Measurements from ENCODE around the gene TMEM44.

The TMEM44 gene

GRCh38 chr3:194642769-194643168, 9.6 kb upstream of the TMEM44 start:
- H3K36me3 ChIP-seq (ENCODE audit: control insufficient read depth in 2 of 2, insufficient read depth in 1 of 2, low read length in 2 of 2) = peaks cover 0 to 65% of the 10 kb centered on the region in 2 experiments; a peak in 2 of 3 replicates
- ChIA-PET CTCF (interaction anchor here (0.6 to 1.0 kb wide), 5 partner anchors 9 to 464 kb away, joined by 3 read pairs; no protein-coding TSS in a partner anchor), POLR2A (no interaction called here)
- no peaks in the 10 kb centered on the region for H3K9me3 ChIP-seq (ENCODE audit: control insufficient read depth, insufficient read depth, low read depth, low read length)
- no peaks in the 10 kb centered on the region for H3K4me1 ChIP-seq (ENCODE audit: control insufficient read depth, insufficient read depth, low read length)
- H3K27ac ChIP-seq (ENCODE audit: extremely low read depth, low read depth, low read length) = no peak overlapping the region
- TF ChIP-seq ZNF37A (tag by site-specific recombination; IDR thresholded peaks at IDR 0.05) (no peak), SCRT2 (tag by site-specific recombination; IDR thresholded peaks at IDR 0.05) (no peak), ZNF513 (tag by site-specific recombination; IDR thresholded peaks at IDR 0.05) (no peak)
- H3K4me3 ChIP-seq (ENCODE audit: low read depth, low read length) = no peak overlapping the region

GRCh38 chr3:194640829-194641228, 7.6 kb upstream of the TMEM44 start:
- ChIA-PET CTCF (no interaction called here), POLR2A (no interaction called here)
- Histone ChIP-seq H3K27ac (ENCODE audit: extremely low read depth, low read depth, low read length) (no peak overlapping the region), H3K4me3 (ENCODE audit: low read depth, low read length) (no peak overlapping the region), H3K4me1 (ENCODE audit: control insufficient read depth, insufficient read depth, low read length) (no peaks in the 10 kb centered on the region), H3K9me3 (ENCODE audit: control insufficient read depth, insufficient read depth, low read depth, low read length) (no peaks in the 10 kb centered on the region), H3K36me3 (ENCODE audit: control insufficient read depth in 2 of 2, insufficient read depth in 1 of 2, low read length in 2 of 2) (peaks cover 0 to 52% of the 10 kb centered on the region in 2 experiments; a peak in 1 of 3 replicates)
- TF ChIP-seq ZNF658 (tag by site-specific recombination; IDR thresholded peaks at IDR 0.05) (no peak), SCRT2 (tag by site-specific recombination; IDR thresholded peaks at IDR 0.05) (no peak), ZNF133 (tag by site-specific recombination; IDR thresholded peaks at IDR 0.05) (no peak), OSR2 (tag by site-specific recombination; IDR thresholded peaks at IDR 0.05) (no peak), ZNF549 (tag by site-specific recombination; IDR thresholded peaks at IDR 0.05) (no peak)

- Histone ChIP-seq H3K27ac (ENCODE audit: extremely low read depth, low read depth, low read length) (no peak overlapping the region), H3K36me3 (ENCODE audit: control insufficient read depth in 2 of 2, insufficient read depth in 1 of 2, low read length in 2 of 2) (peaks cover 0 to 36% of the 10 kb centered on the region in 2 experiments; a peak in 1 of 3 replicates), H3K4me3 (ENCODE audit: low read depth, low read length) (no peak overlapping the region), H3K4me1 (ENCODE audit: control insufficient read depth, insufficient read depth, low read length) (no peaks in the 10 kb centered on the region), H3K9me3 (ENCODE audit: control insufficient read depth, insufficient read depth, low read depth, low read length) (no peaks in the 10 kb centered on the region)
- CTCF ChIA-PET = no interaction called here
- TF ChIP-seq ZNF558 (tag by site-specific recombination; IDR thresholded peaks at IDR 0.05) (no peak), ZNF76 (tag by site-specific recombination; IDR thresholded peaks at IDR 0.05; ENCODE audit: borderline replicate concordance, low read depth) (no peak), SCRT2 (tag by site-specific recombination; IDR thresholded peaks at IDR 0.05) (no peak), ZNF366 (tag by site-specific recombination; conservative IDR thresholded peaks at IDR 0.05) (no peak), ZNF623 (tag by site-specific recombination; IDR thresholded peaks at IDR 0.05) (no peak), PRDM2 (tag by site-specific recombination; IDR thresholded peaks at IDR 0.05; ENCODE audit: borderline replicate concordance) (no peak), WT1 (tag by site-specific recombination; IDR thresholded peaks at IDR 0.05) (no peak), ZNF19 (tag by site-specific recombination; IDR thresholded peaks at IDR 0.05; ENCODE audit: low read depth) (no peak), SP2 (tag by site-specific recombination; IDR thresholded peaks at IDR 0.05) (no peak), ZNF670 (tag by site-specific recombination; IDR thresholded peaks at IDR 0.05; ENCODE audit: low read depth) (no peak), ZNF830 (tag by site-specific recombination; IDR thresholded peaks at IDR 0.05; ENCODE audit: low read depth) (no peak), ZNF211 (tag by site-specific recombination; IDR thresholded peaks at IDR 0.05; ENCODE audit: low read depth) (no peak), ZNF112 (tag by site-specific recombination; IDR thresholded peaks at IDR 0.05) (no peak), ZNF610 (tag by site-specific recombination; IDR thresholded peaks at IDR 0.05; ENCODE audit: borderline replicate concordance) (no peak), ZNF843 (tag by site-specific recombination; IDR thresholded peaks at IDR 0.05) (no peak)
- TF ChIP-seq, protein P1, sequence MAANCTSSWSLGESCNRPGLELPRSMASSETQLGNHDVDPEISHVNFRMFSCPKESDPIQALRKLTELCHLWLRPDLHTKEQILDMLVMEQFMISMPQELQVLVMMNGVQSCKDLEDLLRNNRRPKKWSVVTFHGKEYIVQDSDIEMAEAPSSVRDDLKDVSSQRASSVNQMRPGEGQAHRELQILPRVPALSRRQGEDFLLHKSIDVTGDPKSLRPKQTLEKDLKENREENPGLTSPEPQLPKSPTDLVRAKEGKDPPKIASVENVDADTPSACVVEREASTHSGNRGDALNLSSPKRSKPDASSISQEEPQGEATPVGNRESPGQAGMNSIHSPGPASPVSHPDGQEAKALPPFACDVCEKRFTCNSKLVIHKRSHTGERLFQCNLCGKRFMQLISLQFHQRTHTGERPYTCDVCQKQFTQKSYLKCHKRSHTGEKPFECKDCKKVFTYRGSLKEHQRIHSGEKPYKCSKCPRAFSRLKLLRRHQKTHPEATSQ (tag by site-specific recombination; IDR thresholded peaks at IDR 0.05) = no peak
- POLR2A ChIA-PET = no interaction called here
These were observed 5.9 kb upstream of the TMEM44 start for GRCh38 chr3:194638991-194639605.

Data from HEK293 (cell line).